ENCODE results near the gene GAREM2.
"Not testable (repeated sequence)": the region's sequence is repeated elsewhere in the genome, so short reads cannot be mapped to it uniquely, and the experiment has no call there.

The GAREM2 gene

GRCh38 chr2:26172871-26173775 is at the start of gene GAREM2:
Gene GAREM2, plus strand, starts transcription at chr2:26173088. Its CDS starts 133 bp downstream, at chr2:26173221.
- DNase-seq = no peak

DNA sequence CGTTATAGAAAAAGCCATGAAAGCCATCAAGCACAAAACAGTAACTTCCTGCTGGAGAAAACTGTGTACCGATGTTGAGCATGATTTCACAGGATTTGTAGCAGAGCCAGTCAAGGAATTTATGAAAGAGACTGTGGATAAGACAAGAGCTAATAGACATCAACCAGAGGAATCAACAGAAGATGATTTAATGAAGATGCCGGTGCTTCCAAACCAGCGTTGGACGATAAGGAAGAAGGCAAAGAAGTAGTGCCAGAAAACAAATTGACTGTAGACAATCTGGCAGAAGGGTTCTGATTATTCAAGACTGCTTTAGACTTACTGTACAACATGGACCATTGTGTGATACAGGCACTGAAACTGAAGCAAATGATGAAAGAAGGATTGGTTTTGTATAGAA is 49.5 kb upstream of the GAREM2 start:
- DNase-seq = no peak

GRCh38 chr2:26126074-26126473 is 46.8 kb upstream of the GAREM2 start:
- no peak for DNase-seq

GRCh38 chr2:26128176-26128575 is 44.7 kb upstream of the GAREM2 start:
- no peak for DNase-seq

- no peak for DNase-seq
These were observed 42.1 kb upstream of the GAREM2 start for GRCh38 chr2:26130763-26131162.

GRCh38 chr2:26136451-26136850 is 36.4 kb upstream of the GAREM2 start:
- no peak for DNase-seq

GRCh38 chr2:26139269-26140183 is 33.4 kb upstream of the GAREM2 start:
- no peak for DNase-seq

DNA sequence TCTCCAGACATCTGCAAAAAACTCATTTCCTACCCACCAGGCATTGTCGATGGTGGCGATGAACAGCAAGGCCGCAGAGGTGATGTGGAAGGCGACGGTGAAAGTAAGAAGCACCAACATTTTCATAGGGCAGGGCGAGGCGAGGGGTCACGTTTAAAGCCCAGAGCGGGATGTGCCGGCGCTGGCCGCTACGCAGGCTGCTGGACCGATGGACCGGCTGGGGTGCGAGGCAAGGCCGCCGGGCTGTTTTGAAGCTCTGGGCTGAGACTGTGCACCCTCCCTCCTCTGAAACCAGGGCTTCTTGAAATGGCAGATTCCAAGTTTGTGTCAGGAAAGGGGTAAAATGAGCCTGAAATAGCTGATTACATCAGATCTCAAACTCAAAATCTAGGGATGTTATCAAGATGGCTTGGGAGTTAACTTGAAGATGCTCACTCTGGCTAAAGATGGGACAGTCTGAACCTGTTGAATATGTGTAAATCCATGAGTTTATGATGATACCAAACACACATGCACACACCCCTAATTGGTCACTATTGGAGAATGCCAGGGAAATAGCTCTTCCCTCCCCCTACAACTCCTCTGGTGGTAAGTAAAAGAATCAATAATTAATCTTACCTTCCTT is 31.6 kb upstream of the GAREM2 start:
- DNase-seq = no peak

DNA sequence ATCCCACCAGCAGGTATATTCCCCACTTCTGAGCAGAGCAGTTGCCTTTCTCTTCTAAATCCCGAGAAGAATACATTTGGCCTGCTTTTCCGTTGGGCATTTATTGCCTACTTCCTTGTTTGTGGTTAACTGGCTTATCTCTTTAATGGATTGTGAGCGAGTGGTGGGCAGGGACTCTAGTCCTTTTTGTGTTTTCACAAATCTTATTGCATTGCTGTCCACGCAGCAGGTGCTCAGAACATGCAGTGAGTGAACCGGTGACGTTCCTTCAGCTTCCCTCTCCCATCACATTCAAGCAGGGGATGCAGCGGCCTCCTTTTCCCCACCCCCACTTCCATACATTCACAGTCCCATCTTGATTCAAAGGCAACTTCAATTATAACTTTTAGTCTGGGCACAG is 28.9 kb upstream of the GAREM2 start:
- DNase-seq = no peak

GRCh38 chr2:26144953-26145680 is 27.8 kb upstream of the GAREM2 start:
- peak; percentile 69 for DNase-seq

DNA sequence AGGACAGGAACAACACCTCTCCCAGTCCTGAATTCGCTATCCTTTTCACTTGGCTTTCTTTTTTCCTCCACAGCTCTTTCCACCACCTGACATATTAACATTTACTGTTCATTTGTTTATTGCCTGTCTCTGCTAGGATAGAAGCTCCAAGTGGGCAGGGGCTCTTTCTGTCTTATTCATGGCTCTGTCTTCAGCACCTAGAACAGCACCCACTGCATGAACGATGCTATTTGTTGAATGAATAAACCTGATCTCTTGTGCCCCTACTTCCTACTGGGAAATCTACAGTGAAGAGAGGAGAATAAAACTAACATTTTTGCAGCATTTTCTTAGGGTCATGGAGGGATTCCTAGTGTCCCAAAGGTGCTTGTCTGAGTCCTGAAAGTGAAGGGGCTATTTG is 24.4 kb upstream of the GAREM2 start:
- no peak for DNase-seq

- DNase-seq = no peak
These were observed 22.6 kb upstream of the GAREM2 start for GRCh38 chr2:26150243-26150642.

DNA sequence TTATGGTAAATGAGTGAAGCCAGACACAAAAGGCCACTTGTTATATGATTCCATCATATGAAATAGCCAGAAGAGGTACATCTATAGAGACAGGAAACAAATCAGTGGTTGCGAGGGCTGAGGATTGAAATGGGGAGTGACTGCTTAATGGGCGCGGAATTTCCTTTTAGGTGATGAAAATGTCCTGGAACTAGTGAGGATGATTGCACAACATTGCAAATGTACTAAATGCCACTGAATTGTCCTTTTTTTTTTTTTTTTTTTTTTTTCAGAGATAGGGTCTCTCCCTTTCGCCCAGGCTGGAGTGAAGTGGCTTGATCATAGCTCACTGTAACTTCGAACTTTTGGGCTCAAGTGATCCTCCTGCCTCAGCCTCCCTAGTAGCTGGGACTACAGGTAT is 15.3 kb upstream of the GAREM2 start:
- DNase-seq = no peak

GRCh38 chr2:26161926-26162325 is 11.0 kb upstream of the GAREM2 start:
- DNase-seq = no peak

DNA sequence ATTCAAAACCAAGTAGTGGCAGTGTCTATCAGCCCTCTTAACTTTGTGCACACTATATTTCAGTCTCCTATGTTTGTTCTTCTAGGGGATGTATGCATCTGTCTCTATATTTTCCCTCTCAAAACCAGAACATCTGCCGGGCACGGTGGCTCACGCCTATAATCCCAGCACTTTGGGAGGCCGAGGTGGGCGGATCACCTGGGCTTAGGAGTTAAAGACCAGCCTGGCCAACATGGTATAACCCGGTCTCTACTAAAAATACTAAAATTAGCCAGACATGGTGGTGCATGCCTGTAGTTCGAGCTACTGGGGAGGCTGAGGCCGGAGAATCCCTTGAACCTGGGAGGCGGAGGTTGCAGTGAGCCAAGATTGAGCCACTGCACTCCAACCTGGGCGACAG is 9.9 kb upstream of the GAREM2 start:
- no peak for DNase-seq

GRCh38 chr2:26164231-26164630 is 8.7 kb upstream of the GAREM2 start:
- no peak for DNase-seq

DNA sequence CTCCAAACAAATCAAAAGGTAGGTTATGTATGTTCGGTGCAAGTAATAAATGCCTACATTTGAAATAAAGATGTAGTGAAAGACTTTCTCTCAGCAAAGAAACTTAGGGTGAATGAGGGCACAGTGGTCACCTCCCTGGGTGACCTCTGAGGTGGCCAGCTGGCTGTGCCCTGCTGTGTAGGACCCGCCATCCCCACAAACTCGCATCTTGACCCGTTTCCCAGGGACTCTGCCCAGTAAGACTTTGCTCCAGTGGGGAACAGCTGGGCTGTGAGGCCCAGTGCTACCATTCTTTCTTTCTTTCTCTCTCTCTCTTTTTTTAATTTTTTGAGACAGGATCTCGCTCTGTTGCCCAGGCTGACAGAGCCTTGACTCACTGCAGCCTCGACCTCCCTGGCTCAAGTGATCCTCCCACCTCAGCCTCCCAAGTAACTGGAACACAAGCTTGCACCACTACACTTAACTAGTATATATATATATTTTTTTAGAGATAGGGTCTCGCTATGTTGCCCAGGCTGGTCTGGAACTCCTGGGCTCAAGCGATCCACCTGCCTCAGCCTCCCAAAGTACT is 8.2 kb upstream of the GAREM2 start:
- DNase-seq = no peak

GRCh38 chr2:26165403-26165802 is 7.5 kb upstream of the GAREM2 start:
- no peak for DNase-seq

GRCh38 chr2:26166541-26166940 is 6.3 kb upstream of the GAREM2 start:
- DNase-seq = not testable (repeated sequence)

GRCh38 chr2:26168785-26169184 is 4.1 kb upstream of the GAREM2 start:
- no peak for DNase-seq

- no peak for DNase-seq
These were observed 3.7 kb upstream of the GAREM2 start for GRCh38 chr2:26169226-26169625.

Data from activated CD4-positive, alpha-beta T cell treated with anti-CD3 and anti-CD28 coated beads, Interleukin-2, Interleukin-6, amounts not matched to agents 100 ng/mL and 50 ng/mL, durations not matched to agents 16 hours and 8 hours (primary cell).